ENCODE measurements around the gene SRP54.

DNA sequence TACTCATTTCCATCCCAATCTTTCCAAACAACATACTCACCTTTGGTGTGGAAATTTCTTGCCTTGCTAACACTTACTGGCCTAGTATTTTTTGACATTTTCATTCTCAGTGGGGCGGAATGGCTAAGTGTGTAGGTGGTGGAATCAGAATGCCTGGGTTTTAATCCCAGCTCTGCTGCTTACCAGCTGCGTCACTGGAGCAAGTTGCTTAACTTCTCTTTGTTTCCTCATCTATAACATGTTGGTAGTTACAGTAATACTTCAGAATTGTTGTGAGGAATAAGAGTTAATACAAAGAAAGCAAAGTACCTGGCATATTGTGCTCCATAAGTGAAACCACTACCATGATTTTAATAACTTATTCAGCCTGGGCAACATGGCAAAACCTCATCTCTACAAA, 60.3 kb downstream of the SRP54 start:
- TF ChIP-seq POLR2A (IDR thresholded peaks at IDR 0.05) = no peak
- TF ChIP-seq, protein P1, sequence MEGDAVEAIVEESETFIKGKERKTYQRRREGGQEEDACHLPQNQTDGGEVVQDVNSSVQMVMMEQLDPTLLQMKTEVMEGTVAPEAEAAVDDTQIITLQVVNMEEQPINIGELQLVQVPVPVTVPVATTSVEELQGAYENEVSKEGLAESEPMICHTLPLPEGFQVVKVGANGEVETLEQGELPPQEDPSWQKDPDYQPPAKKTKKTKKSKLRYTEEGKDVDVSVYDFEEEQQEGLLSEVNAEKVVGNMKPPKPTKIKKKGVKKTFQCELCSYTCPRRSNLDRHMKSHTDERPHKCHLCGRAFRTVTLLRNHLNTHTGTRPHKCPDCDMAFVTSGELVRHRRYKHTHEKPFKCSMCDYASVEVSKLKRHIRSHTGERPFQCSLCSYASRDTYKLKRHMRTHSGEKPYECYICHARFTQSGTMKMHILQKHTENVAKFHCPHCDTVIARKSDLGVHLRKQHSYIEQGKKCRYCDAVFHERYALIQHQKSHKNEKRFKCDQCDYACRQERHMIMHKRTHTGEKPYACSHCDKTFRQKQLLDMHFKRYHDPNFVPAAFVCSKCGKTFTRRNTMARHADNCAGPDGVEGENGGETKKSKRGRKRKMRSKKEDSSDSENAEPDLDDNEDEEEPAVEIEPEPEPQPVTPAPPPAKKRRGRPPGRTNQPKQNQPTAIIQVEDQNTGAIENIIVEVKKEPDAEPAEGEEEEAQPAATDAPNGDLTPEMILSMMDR (IDR thresholded peaks at IDR 0.05) = no peak
